GM12878 (cell line): ENCODE data around the gene GRAMD1A. TPM values are rescaled to one million over a fixed set of nuclear protein-coding genes. Genes with fewer than 3 reads are reported as not detected.

Experiments used
- ASH2L ChIP-seq: fragments of 300-600, 200-600 bp; sonication (generic); IDR thresholded peaks from 2 replicates; pipeline ENCODE4 v1.6.1; 2017; ENCODE audit warnings: low read depth, mild to moderate bottlenecking, borderline replicate concordance
- ATF3 ChIP-seq: IDR thresholded peaks from 2 replicates; pipeline ENCODE4 v1.6.1; 2011; ENCODE audit warnings: low read depth, mild to moderate bottlenecking, low read length, moderate library complexity, borderline replicate concordance; ENCODE audit errors: extremely low read depth
- BCL11A ChIP-seq: IDR thresholded peaks from 2 replicates; pipeline ENCODE4 v1.6.1; 2011; ENCODE audit warnings: low read depth, low read length
- BHLHE40 ChIP-seq, 2 experiments: fragments of 450-650 bp in 1 of 2; IDR thresholded peaks; 2 replicates each; pipeline ENCODE4 v1.6.1; 2011 to 2017; ENCODE audit warnings: low read depth in 2 of 2, borderline replicate concordance in 1 of 2, improper control_type of control experiment in 1 of 2, low read length in 1 of 2, mild to moderate bottlenecking in 1 of 2
- CBX3 ChIP-seq: fragments of 200-600 bp; sonication (generic); IDR thresholded peaks from 2 replicates; pipeline ENCODE4 v1.6.1; 2016; ENCODE audit warnings: low read depth, borderline replicate concordance
- HDAC6 ChIP-seq: fragments of 200-600 bp; sonication (generic); IDR thresholded peaks from one replicate; pipeline ENCODE4 v1.8.0; 2017; ENCODE audit warnings: antibody characterized with exemption; ENCODE audit not compliant: unreplicated experiment
- IRF4 ChIP-seq: IDR thresholded peaks from 2 replicates; pipeline ENCODE4 v1.6.1; 2011; ENCODE audit warnings: low read depth, low read length
- KDM1A ChIP-seq: fragments of 200-600 bp; sonication (generic); IDR thresholded peaks from 2 replicates; pipeline ENCODE4 v1.6.1; 2016; ENCODE audit warnings: borderline replicate concordance
- NFIC ChIP-seq: IDR thresholded peaks from 2 replicates; pipeline ENCODE4 v1.6.1; 2012; ENCODE audit warnings: low read depth, mild to moderate bottlenecking, inconsistent platforms, low read length, moderate library complexity
- NKRF ChIP-seq: fragments of 450-650 bp; conservative IDR thresholded peaks from 2 replicates; pipeline ENCODE4 v1.6.1; 2017; ENCODE audit warnings: mild to moderate bottlenecking, moderate library complexity
- POLR2A ChIP-seq: IDR thresholded peaks from 2 replicates; pipeline ENCODE4 v1.6.1; 2011; ENCODE audit warnings: low read depth, mild to moderate bottlenecking, low read length
- RB1 ChIP-seq: fragments of 450-650 bp; formaldehyde crosslinking; IDR thresholded peaks from 2 replicates; pipeline ENCODE4 v1.6.1; 2017; ENCODE audit warnings: mild to moderate bottlenecking, borderline replicate concordance
- SMAD1 ChIP-seq: fragments of 450-650 bp; IDR thresholded peaks from 2 replicates; pipeline ENCODE4 v1.6.1; 2018; ENCODE audit warnings: mild to moderate bottlenecking, low read depth; ENCODE audit not compliant: partially characterized antibody
- SUZ12 ChIP-seq: fragments of 200-600 bp; sonication (generic); IDR thresholded peaks from one replicate; pipeline ENCODE4 v1.6.1; 2018; ENCODE audit warnings: antibody characterized with exemption, mild to moderate bottlenecking; ENCODE audit not compliant: unreplicated experiment
- ZNF384 ChIP-seq: IDR thresholded peaks from 2 replicates; pipeline ENCODE4 v1.6.1; 2012; ENCODE audit warnings: low read depth, mild to moderate bottlenecking, low read length, improper control_type of control experiment, borderline replicate concordance
- ZSCAN29 ChIP-seq: fragments of 450-650 bp; IDR thresholded peaks from 2 replicates; pipeline ENCODE4 v1.6.1; 2017; ENCODE audit warnings: mild to moderate bottlenecking, moderate library complexity
- polyA plus RNA-seq, 11 experiments: library from polyadenylated mRNA; depleted of rRNA in 4 of 11; unstranded in 6 of 11; stranded (reverse) in 5 of 11; fragments of >200 nt; fragmentation: Nextera tagmentation in 4 of 11; fragmentation: Illumina TruSeq in 1 of 11; extraction: Ambion mirVana in 4 of 11; extraction: Trizol in 1 of 11; gene quantifications; 1 replicate in 1 of 11; 2 replicates in 10 of 11; pipeline versions ENCODE4 v1.2.1 to v1.2.3, GENCODE V29; 2011 to 2016; ENCODE audit warnings: inconsistent platforms in 2 of 11, missing spikeins in 2 of 11, low read depth in 1 of 11
- total RNA-seq, 4 experiments: library from RNA; depleted of rRNA in 3 of 4; stranded (reverse); fragments of >200 nt in 3 of 4; fragmentation: Illumina TruSeq in 1 of 4; extraction: Trizol in 1 of 4; gene quantifications; 2 replicates each; pipeline versions ENCODE4 v1.2.1 to v1.2.3, GENCODE V29; 2013 to 2021
- TF ChIP-seq, protein P1 (sequence below): fragments of 450-650 bp; formaldehyde crosslinking; IDR thresholded peaks from 2 replicates; pipeline ENCODE4 v1.4.0; 2020; ENCODE audit warnings: mild to moderate bottlenecking, moderate library complexity
- TF ChIP-seq, protein P2 (sequence below): fragments of 450-650 bp; IDR thresholded peaks from 2 replicates; pipeline ENCODE4 v1.6.1; 2016; ENCODE audit warnings: mild to moderate bottlenecking

Gene GRAMD1A
- total and polyA plus RNA-seq, 10 of the 15 experiments (the other 5 are each of a cell fraction or from before 2014, with no cell fraction given), result 0.79 to 73.6 (median 35.3) TPM

- TF ChIP-seq, protein P1, sequence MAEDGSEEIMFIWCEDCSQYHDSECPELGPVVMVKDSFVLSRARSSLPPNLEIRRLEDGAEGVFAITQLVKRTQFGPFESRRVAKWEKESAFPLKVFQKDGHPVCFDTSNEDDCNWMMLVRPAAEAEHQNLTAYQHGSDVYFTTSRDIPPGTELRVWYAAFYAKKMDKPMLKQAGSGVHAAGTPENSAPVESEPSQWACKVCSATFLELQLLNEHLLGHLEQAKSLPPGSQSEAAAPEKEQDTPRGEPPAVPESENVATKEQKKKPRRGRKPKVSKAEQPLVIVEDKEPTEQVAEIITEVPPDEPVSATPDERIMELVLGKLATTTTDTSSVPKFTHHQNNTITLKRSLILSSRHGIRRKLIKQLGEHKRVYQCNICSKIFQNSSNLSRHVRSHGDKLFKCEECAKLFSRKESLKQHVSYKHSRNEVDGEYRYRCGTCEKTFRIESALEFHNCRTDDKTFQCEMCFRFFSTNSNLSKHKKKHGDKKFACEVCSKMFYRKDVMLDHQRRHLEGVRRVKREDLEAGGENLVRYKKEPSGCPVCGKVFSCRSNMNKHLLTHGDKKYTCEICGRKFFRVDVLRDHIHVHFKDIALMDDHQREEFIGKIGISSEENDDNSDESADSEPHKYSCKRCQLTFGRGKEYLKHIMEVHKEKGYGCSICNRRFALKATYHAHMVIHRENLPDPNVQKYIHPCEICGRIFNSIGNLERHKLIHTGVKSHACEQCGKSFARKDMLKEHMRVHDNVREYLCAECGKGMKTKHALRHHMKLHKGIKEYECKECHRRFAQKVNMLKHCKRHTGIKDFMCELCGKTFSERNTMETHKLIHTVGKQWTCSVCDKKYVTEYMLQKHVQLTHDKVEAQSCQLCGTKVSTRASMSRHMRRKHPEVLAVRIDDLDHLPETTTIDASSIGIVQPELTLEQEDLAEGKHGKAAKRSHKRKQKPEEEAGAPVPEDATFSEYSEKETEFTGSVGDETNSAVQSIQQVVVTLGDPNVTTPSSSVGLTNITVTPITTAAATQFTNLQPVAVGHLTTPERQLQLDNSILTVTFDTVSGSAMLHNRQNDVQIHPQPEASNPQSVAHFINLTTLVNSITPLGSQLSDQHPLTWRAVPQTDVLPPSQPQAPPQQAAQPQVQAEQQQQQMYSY (CRISPR knock-in tag), result no peak
- TF ChIP-seq, protein P2, sequence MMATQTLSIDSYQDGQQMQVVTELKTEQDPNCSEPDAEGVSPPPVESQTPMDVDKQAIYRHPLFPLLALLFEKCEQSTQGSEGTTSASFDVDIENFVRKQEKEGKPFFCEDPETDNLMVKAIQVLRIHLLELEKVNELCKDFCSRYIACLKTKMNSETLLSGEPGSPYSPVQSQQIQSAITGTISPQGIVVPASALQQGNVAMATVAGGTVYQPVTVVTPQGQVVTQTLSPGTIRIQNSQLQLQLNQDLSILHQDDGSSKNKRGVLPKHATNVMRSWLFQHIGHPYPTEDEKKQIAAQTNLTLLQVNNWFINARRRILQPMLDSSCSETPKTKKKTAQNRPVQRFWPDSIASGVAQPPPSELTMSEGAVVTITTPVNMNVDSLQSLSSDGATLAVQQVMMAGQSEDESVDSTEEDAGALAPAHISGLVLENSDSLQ, result no peak
- TF ChIP-seq ZNF384 (no peak), RB1 (no peak), HDAC6 (no peak), SUZ12 (no peak), POLR2A (peak; percentile 76), SMAD1 (no peak), BCL11A (no peak), BHLHE40 (IDR thresholded peaks at IDR 0.05; ENCODE audit: borderline replicate concordance in 1 of 2, low read depth in 2 of 2, low read length in 1 of 2) (no peak), KDM1A (no peak), IRF4 (no peak), ZSCAN29 (no peak), ASH2L (no peak), ATF3 (no peak), NFIC (no peak), CBX3 (no peak), NKRF (no peak; the same call in 1 of the 2 replicates)
Measured at GRCh38 chr19:35000647-35001501, 751 bp downstream of the GRAMD1A start (continued).
